GM21619 (cell line): ENCODE data around the gene SPATA7.

Source experiments
- ATAC-seq: cut with Tn5 transposase; IDR thresholded peaks from one replicate; pipeline ENCODE4 v1.9.1; 2021; ENCODE audit not compliant: unreplicated experiment

SPATA7 gene

GRCh38 chr14:88411039-88411438 lies 25.6 kb downstream of the SPATA7 start:
- ATAC-seq: no peak

DNA sequence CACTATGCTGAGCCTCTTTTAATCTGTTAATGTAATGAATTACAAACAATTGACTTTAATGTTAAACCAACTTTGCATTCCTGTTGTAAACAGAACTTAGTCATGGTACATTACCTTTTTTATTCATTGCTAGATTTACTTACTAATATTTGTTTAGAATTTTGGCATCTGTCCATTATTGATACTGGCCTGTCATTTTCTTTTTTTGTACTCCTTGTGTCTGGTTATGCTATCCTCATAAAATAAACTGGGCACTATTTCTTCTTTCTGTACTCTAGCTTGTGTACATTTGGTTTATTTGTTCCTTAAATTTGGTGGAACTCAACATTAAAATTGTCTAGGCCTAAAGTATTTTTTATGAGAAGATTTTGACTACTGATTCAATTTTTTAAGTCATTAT lies 32.1 kb downstream of the SPATA7 start:
- ATAC-seq: no peak

DNA sequence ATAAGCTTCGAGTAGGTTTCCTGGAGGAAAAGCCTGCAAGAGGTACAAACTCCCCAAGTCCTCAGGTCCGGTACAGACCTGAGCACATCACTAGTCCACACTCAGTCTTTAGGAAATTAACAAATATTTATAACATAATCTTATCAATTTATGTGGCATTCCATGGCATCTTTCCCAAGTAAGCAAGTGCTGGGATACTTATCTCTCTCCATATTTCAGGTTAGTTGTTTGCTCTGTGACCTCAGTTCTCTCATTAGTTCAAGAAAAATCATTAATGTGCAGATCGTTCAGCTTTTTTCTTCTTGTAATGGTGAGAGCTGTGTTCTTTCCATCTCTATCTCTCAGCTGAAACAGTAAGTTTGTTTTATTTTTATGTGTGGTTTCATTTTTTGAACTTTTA lies 34.7 kb downstream of the SPATA7 start:
- no peak for ATAC-seq

DNA sequence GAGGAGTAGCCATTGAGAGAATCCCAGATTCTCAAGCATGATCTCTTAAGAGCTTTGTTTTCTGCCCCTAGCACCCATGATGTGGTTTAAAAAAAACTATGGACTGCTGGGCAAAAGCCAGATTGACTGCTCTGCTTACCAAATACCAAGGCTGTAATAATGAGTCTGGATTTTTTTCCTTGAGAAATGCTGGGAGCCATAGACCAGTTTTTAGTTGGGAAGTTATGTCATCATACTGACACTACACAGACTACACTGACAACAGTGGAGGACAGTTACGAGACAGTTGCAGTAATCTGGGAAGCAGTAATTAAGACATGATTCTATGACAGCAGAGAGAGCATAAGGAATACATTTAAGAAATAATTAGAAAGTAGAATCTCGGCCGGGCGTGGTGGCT lies 35.8 kb downstream of the SPATA7 start:
- ATAC-seq: no peak

GRCh38 chr14:88422047-88422446 lies 36.6 kb downstream of the SPATA7 start:
- ATAC-seq: no peak

DNA sequence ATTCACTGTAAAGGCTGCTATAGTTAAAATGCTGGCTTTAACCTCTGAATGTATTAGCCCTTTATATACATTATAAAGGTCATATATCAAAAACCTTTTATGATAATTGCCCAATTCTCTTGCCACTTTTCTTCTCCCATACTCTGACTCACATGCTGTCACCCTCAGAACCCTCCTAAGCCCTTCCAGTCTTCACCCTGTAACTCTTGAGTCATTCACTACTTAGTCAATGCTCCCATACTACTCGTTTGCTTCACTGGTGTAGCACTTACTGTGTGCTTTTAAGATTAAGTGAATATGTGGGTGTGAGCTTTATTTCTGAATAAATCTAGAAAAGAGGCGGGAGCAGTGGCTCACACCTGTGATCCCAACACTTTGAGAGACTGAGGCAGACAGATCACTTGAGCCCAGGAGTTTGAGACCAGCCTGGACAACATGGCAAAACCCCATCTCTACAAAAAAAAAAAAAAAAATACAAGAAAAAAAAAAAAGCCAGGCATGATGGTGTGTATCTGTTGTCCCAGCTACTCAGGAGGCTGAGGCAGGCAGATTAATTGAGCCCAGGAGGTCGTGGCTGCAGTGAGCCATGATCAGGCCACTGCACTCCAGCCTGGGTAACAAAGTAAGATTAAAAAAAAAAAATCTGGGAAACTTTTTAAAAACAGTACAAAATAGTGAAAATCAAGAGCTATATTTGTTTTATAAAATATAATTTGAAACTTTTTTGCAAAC lies 37.6 kb downstream of the SPATA7 start:
- no peak for ATAC-seq

DNA sequence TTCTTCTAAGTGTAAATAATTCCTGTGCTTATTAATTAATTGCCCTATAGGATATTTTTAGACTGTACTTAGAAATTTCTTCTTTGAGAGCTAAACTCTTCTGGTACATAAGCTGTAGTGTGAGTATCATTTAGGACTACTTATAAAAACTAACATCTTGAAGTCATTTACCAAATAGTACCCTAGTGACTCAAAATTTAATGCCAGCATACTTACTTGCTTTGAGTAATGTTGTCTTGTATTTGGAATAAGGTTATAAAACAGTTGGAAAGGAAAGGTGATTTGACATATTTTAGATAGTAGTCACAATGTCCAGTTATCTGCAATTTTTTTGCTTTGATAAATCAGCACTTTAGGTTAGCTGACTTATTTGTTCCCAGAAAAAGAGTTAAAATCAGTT lies 39.1 kb downstream of the SPATA7 start:
- ATAC-seq: no peak

- no peak for ATAC-seq
Measured at GRCh38 chr14:88426271-88426670, 40.8 kb downstream of the SPATA7 start.

DNA sequence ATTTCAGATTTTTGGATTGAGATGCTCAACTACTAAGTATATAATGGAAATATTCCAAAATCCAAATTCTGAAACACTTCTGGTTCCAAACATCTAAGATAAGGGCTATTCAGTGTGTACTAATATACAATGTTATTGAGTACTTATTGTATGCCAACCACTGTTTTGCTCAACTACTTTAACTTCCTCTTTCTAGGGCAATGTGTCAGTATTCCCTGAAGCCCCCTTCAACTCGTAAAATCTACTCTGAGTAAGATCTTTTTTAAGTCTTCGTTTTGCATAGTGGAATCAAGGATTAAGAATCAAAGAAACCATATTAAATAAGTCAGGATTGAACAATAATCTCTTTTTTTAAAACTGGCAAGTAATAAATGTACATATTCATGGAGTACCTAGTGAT lies 45.5 kb downstream of the SPATA7 start:
- no peak for ATAC-seq

DNA sequence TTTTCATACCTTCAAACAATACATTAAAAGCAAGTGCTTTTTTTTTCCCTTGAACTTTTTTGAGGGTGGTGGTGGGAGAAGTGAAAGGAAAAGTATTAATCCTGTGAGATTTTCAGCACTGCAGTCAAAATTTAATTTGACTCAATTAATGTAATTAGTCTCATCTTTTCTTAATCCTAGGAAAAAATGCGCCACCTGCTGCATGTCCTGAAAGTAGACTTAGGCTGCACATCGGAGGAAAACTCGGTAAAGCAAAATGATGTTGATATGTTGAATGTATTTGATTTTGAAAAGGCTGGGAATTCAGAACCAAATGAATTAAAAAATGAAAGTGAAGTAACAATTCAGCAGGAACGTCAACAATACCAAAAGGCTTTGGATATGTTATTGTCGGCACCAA lies 52.2 kb downstream of the SPATA7 start:
- no peak for ATAC-seq

DNA sequence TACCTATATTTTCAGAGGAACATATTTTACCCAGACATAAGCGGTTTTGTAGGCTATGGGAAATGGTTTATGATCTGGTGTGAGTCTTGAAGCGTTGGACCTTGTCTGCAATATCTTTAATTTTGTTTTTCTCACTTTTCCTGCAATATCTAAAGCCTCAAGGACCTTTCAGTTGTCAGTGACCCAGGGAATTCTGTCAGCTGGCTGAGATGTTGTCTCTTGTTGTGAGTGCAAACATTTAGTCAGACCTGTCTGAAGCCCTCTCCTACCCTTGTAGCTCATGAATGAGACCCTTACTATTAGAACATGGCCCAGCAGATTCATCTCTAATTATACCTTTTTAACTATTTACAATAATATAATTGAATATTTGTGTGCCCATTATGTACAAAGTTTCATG lies 53.6 kb downstream of the SPATA7 start:
- no peak for ATAC-seq

DNA sequence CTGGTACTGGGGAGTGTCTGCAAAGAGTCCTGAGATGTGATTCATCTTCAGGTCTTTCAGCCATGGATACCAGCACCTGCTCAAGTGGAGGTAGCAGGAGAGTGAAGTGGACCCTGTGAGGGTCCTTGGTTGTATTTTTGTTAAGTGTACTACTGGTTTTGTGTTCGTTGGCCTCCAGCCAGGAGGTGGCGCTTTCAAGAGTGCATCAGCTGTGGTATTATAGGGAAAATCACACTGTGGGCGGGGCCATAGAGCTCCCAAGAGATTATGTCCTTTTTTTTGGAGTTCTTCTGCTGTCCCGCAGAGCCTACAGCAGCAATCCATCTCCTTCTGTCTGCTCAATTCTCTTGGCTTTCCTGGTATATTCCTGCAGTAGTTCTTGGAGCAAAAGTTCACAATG lies 66.8 kb downstream of the SPATA7 start:
- ATAC-seq: no peak

- no peak for ATAC-seq
Measured at GRCh38 chr14:88454886-88455285, 69.4 kb downstream of the SPATA7 start.

- no peak for ATAC-seq
Measured at GRCh38 chr14:88463318-88463717, 77.9 kb downstream of the SPATA7 start.

DNA sequence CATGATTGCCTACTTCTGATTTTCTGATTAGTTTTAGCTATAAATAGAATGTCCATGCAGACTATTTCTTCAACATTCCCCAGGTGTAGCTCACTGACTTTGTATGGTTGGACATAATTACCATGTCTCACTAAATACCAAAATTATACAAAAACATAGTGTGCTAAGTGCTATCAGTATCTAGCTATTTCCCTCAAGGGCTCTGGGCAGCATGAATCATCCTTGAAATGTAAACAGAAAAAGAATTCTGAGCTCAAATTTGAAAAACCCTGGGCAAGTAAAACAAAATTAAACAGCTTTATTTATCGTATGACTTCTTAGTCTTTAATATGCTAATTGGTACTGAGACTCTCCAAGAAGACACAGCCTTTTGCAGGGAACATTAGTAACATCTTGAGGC lies 82.9 kb downstream of the SPATA7 start:
- no peak for ATAC-seq

DNA sequence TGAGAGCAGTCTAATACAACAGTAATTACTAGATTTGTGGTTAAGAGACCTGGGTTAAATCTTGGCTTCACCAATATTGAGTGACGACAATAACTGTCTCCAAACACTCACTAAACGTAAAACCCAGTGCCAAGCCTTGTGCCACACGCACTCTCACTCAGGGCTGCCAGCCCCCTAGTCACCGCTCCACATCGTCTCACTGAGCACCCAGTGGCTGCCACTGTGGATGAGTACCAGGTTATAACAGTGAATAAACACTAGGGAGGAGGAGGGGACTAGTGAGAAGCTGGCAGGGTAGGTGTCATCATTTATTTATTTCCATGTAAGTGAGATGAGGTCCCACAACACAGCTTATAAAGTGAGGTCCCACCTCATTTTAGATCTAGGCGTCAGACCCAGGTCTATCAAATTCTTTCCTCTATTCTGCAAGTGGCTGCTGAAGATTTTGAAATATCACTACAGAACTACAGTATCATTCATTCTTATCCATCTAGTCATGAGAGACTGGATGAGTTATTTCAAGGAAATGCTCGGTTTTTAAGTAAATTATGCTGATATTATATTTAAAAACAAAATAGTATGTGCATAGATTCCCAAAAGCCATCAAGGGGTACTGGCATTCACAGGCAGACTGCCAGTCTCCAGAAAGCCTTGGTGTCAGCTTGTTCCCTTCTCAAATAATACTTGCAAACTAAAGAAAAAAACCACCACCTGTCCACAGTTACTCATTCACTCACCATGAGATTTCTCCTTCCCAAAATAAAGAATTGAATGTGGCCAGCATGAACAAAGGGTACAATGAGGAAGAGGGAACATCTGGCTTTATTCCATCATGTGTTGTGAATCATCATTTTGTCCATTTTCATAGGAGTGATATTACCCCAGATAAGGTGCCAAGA lies 85.3 kb downstream of the SPATA7 start:
- ATAC-seq: no peak

DNA sequence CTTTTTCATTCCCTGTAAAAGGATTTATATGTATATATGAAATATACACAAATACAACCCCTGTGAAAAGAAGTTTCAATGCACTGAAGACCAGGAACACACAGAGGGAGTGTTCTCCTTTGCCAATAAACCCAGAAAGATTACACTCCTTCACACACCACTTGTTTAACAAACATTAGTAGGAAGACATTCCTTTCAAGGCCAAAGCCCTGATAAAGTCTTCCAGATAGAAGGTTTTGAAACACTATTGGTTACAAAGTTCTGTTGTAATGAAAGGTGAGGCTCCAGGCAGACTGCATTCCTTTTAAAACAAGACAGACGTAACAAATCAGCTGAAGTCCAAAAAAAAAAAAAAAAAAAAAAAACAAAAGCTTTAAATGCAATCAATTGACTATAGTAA lies 88.3 kb downstream of the SPATA7 start:
- ATAC-seq: no peak

DNA sequence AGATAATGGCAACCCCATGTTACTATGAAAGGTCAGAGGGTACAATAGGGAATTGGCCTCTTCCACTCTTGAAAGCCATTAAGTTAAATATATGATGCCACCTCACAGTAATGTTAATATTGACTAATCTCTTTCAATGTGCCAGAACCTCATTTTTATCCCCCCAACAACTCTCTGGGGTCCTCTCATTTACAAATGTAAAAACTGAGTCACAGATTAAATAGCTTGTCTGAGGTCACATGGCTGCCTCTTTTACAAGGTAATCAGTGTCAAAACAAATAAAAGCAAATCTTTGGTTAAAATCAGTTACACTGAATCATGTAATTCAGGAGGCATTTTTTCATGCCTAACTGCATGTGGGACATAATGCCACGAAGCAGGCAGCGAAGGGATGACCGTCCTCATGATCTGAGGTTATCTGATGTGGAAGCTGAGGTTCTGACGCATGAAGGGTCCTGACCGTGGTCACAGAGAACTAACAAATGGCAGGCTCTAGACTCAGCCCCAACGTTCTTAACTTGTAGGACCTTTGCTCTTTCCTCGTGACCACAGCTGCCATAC lies 90.8 kb downstream of the SPATA7 start:
- ATAC-seq: no peak

DNA sequence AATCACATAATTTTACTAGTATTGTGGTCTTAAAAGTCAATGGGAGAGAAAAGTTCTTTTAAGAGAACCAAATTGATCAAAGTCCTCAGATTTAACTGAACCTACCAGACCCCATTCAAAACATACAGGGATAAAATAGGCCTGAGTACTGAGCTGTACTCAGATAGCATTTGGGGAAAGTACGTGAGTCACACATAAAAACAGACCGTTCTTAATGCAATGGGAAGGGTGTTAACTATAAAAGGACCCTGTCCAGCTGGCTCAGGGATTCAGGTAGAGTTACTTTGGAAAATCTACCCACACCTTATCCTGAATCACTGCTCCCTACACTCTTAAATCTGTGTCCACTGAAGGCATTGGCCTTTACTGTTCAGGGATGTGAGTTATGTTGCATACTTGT lies 91.4 kb downstream of the SPATA7 start:
- no peak for ATAC-seq

GRCh38 chr14:88477513-88478250 lies 92.2 kb downstream of the SPATA7 start:
- ATAC-seq: no peak

DNA sequence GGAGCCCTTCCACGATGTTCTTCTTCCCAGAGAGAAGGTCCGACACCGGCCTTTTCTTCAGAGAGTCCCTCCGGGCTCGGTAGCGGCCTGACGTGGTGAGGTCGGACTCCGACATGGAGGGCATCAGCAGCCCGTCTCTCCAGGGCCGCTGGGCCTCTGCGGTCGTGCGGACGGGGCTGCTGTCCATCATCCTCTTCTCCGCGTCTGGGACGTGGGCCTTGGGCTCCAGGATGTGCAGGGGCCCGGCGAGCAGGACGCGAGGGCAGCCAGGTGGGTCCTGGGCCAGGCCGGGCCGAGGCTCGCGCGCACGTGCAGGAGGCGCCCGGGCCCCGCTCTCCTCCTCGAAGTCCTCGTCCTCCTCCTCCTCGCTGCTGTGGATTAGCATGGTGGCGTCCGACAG lies 93.5 kb downstream of the SPATA7 start:
- ATAC-seq: no peak
